SK-N-MC (cell line): Measurements from ENCODE around the gene CDKAL1.
"Not testable (repeated sequence)": the region's sequence is repeated elsewhere in the genome, so short reads cannot be mapped to it uniquely, and the experiment has no call there.

Experiments used
- DNase-seq: peaks from one replicate; pipeline ENCODE4 v3.0.0-alpha.2; 2011; ENCODE audit warnings: low read depth, low spot score
- H3K27ac ChIP-seq: fragments of 200-600 bp; sonication (generic); 2 replicates; pipeline ENCODE4 v1.5.1; 2016; ENCODE audit warnings: mixed run types
- H3K36me3 ChIP-seq: fragments of 200-600 bp; sonication (generic); 2 replicates; pipeline ENCODE4 v1.6.1; 2017; ENCODE audit warnings: antibody characterized with exemption, low read length, mixed read lengths; ENCODE audit not compliant: insufficient read depth
- H3K4me3 ChIP-seq: fragments of 200-600 bp; sonication (generic); 2 replicates; pipeline ENCODE4 v1.5.1; 2016
- H3K9ac ChIP-seq: fragments of 200-600 bp; sonication (generic); 2 replicates; pipeline ENCODE4 v1.8.0; 2017; ENCODE audit warnings: mixed run types, mixed read lengths; ENCODE audit not compliant: insufficient read length
- H3K9me3 ChIP-seq: fragments of 200-600 bp; sonication (generic); 2 replicates; pipeline ENCODE4 v1.6.1; 2017; ENCODE audit warnings: low read depth, mild to moderate bottlenecking, antibody characterized with exemption, low read length, moderate library complexity, mixed read lengths
- EZH2 ChIP-seq: fragments of 200-600 bp; sonication (generic); IDR thresholded peaks from one replicate; pipeline ENCODE4 v1.6.1; 2017; ENCODE audit warnings: antibody characterized with exemption
- FOXP2 ChIP-seq: optimal IDR thresholded peaks from 2 replicates; pipeline ENCODE3; 2011; ENCODE audit warnings: mild to moderate bottlenecking, moderate library complexity; ENCODE audit not compliant: insufficient read depth; ENCODE audit errors: extremely low read length, control extremely low read depth
- POLR2AphosphoS5 ChIP-seq: IDR thresholded peaks from 2 replicates; pipeline ENCODE4 v1.6.1; 2012; ENCODE audit warnings: mild to moderate bottlenecking, low read depth, low read length, borderline replicate concordance

The CDKAL1 gene

GRCh38 chr6:20540683-20541082, 6.4 kb downstream of the CDKAL1 start:
- no peak for TF ChIP-seq POLR2AphosphoS5
- no peak for TF ChIP-seq FOXP2
- TF ChIP-seq EZH2, result no peak
- no peak overlapping the region for H3K4me3 ChIP-seq
- H3K27ac ChIP-seq, result no peak overlapping the region
- H3K9ac ChIP-seq, result no peak overlapping the region
- peaks cover 36% of the 10 kb centered on the region for H3K36me3 ChIP-seq
- no peak for DNase-seq
- no peaks in the 10 kb centered on the region for H3K9me3 ChIP-seq

GRCh38 chr6:20541382-20541781, 7.1 kb downstream of the CDKAL1 start:
- DNase-seq, result no peak
- H3K4me3 ChIP-seq, result no peak overlapping the region
- H3K36me3 ChIP-seq, result peaks cover 39% of the 10 kb centered on the region
- no peaks in the 10 kb centered on the region for H3K9me3 ChIP-seq
- no peak overlapping the region for H3K9ac ChIP-seq
- TF ChIP-seq FOXP2 (no peak), EZH2 (no peak), POLR2AphosphoS5 (no peak)
- no peak overlapping the region for H3K27ac ChIP-seq

- Histone ChIP-seq H3K4me3 (no peak overlapping the region), H3K9ac (no peak overlapping the region), H3K27ac (no peak overlapping the region), H3K9me3 (no peaks in the 10 kb centered on the region), H3K36me3 (peaks cover 51% of the 10 kb centered on the region)
- TF ChIP-seq FOXP2 (no peak), EZH2 (no peak), POLR2AphosphoS5 (no peak)
- DNase-seq, result no peak
These were observed 8.8 kb downstream of the CDKAL1 start for GRCh38 chr6:20542927-20543602.

GRCh38 chr6:20548264-20548663, 14.0 kb downstream of the CDKAL1 start:
- H3K36me3 ChIP-seq, result peaks cover 47% of the 10 kb centered on the region
- TF ChIP-seq EZH2 (no peak), POLR2AphosphoS5 (no peak), FOXP2 (no peak)
- no peak for DNase-seq

GRCh38 chr6:20549398-20549797, 15.1 kb downstream of the CDKAL1 start:
- H3K4me3 ChIP-seq, H3K27ac ChIP-seq, DNase-seq, H3K9ac ChIP-seq, H3K9me3 ChIP-seq: not testable (repeated sequence)
- H3K36me3 ChIP-seq, result peaks cover 52% of the 10 kb centered on the region

More at GRCh38 chr6:20548264-20548663, 14.0 kb downstream of the CDKAL1 start:
- Histone ChIP-seq H3K9ac (no peak overlapping the region), H3K4me3 (no peak overlapping the region), H3K9me3 (no peaks in the 10 kb centered on the region), H3K27ac (no peak overlapping the region)

- Histone ChIP-seq H3K27ac (no peak overlapping the region), H3K36me3 (peaks cover 27% of the 10 kb centered on the region)
These were observed 20.1 kb downstream of the CDKAL1 start for GRCh38 chr6:20554326-20554725.

GRCh38 chr6:20554817-20555216, 20.6 kb downstream of the CDKAL1 start:
- Histone ChIP-seq H3K9me3 (no peaks in the 10 kb centered on the region), H3K9ac (no peak overlapping the region), H3K36me3 (peaks cover 27% of the 10 kb centered on the region), H3K4me3 (no peak overlapping the region), H3K27ac (no peak overlapping the region)
- TF ChIP-seq EZH2 (no peak), POLR2AphosphoS5 (no peak), FOXP2 (no peak)
- DNase-seq, result no peak

More at GRCh38 chr6:20554326-20554725, 20.1 kb downstream of the CDKAL1 start:
- Histone ChIP-seq H3K9ac (no peak overlapping the region), H3K9me3 (no peaks in the 10 kb centered on the region), H3K4me3 (no peak overlapping the region)
- no peak for TF ChIP-seq EZH2
- DNase-seq, result no peak

GRCh38 chr6:20559924-20560551, 25.8 kb downstream of the CDKAL1 start:
- peaks cover 6% of the 10 kb centered on the region for H3K36me3 ChIP-seq
- no peak overlapping the region for H3K4me3 ChIP-seq
- no peaks in the 10 kb centered on the region for H3K9me3 ChIP-seq
- H3K9ac ChIP-seq, result peak overlapping the region; percentile 34
- H3K27ac ChIP-seq, result no peak overlapping the region
- TF ChIP-seq POLR2AphosphoS5 (no peak), EZH2 (no peak), FOXP2 (no peak)
- no peak for DNase-seq

GRCh38 chr6:20563377-20563776, 29.1 kb downstream of the CDKAL1 start:
- no peaks in the 10 kb centered on the region for H3K9me3 ChIP-seq
- no peak overlapping the region for H3K4me3 ChIP-seq
- no peak overlapping the region for H3K9ac ChIP-seq
- DNase-seq, result no peak
- H3K36me3 ChIP-seq, result peaks cover 13% of the 10 kb centered on the region; the same call in 1 of the 2 replicates
- TF ChIP-seq FOXP2 (no peak), POLR2AphosphoS5 (no peak), EZH2 (no peak)
- no peak overlapping the region for H3K27ac ChIP-seq
